GM21737 (cell line): ENCODE results near the gene AJAP1.

Experiments
- ATAC-seq: cut with Tn5 transposase; IDR thresholded peaks from one replicate; pipeline ENCODE4 v1.9.1; 2021; ENCODE audit warnings: mild to moderate bottlenecking, moderate library complexity; ENCODE audit not compliant: unreplicated experiment

Gene AJAP1

DNA sequence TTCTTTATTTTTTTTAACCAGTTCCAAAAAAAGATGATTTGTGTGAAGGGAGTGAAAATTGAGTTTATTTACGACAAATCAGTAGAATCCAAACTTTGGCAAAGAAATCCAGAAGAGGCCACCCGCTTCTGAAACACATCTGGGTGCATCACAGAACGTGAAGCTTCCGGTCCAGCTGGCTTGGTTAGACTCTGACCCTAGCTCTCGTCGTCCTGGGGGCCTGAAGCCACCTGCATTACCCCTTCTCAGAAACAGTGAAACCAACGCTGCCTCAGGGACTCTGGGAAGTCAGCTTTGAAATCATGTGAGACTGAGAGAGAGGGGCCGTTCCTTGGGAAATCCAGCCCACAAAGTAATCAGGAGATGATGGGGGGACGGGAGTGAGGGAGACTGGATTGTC lies 21.8 kb downstream of the AJAP1 start:
- ATAC-seq, result no peak

DNA sequence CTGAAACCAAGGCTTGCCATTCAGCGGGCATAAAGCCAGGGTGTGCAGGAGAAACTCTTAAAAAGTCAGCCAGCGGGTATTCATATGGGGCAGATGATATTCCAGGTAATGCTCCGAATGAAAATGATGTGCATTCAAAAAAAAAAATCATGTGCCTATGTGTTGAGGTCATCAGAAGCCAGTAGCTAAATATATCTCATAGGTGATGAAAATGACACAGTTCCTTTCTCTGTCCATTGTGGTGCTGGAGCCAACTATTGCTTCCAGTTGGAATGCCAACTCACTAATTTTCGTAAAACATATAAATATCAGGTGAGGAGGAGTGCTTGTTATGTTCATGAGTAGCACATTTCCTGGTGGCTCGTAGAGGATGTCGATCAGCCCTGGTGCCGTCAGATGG lies 23.2 kb downstream of the AJAP1 start:
- no peak for ATAC-seq

DNA sequence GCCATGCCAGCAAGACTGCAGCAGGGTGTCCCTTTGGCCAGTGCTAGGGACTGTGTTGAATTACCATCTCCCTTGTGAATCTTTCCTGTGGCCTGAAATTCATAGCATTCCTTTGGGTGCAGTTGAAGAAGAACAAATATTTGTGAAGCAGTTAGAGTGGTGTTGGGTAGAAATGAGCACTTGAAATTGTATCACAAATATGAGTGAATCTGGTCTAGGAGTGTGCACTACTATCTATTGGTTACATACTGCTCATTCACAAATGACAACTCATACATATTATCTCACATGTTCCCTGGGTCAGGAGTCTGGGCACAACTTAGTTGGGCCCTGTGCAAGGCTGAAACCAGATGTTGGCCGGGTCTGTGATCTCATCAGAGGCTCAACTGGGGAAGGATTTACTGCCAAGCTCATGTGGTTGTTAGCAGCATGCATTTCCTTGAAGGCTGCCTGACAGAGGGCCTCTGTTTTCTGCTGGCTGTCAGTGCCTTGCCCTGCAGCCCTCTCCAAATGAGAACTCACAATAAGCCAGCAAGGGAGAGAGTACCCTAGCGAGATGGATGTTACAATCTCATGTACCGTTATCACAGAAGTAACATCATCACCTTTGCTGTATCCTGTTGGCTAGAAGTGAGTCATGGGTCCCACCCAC lies 23.8 kb downstream of the AJAP1 start:
- ATAC-seq, result no peak

DNA sequence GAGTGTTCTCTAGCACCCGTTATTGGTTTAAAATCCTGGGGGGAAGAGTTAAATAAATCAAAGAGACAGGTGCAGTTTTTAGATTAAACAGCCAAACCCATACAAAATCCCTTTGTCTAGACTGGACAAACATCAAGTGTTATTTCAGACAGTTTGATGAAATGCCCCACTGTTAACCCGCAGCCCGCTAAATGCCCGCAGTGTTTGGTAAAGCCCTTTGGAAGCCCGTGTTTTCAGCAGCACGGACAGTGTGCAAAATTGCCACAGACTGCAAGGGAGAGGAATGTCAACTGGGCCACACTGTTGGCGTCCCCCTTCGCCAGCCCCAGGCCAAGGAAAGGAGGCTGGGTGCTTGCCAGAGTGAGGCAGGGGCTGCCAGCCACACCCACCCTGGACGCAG lies 26.6 kb downstream of the AJAP1 start:
- no peak for ATAC-seq

DNA sequence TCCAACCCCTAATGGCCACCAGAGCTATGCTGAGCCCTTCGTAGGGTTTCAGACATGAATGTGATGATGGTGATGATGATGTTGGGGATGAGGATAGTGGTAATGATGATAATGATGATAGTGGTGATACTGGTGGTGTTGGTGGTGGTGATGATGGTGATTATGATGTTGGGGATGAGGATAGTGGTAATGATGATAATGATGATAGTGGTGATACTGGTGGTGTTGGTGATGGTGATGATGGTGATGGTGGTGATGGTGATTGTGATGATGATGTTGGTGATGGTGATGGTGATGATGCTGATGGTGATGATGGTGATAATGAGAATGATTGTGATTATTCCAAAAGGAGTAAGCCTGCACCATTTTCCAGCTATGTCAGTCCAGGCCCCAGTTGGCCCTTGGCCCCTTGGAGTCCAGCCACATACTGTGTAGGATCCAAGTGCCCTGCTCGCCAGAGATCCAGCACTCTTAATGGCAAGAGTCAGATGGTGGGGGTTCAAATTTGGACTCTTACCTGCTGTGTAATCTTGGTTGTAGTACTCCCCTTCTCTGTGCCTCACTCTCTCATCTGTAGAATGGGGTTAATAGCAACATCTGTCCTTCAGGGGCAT lies 28.3 kb downstream of the AJAP1 start:
- no peak for ATAC-seq

DNA sequence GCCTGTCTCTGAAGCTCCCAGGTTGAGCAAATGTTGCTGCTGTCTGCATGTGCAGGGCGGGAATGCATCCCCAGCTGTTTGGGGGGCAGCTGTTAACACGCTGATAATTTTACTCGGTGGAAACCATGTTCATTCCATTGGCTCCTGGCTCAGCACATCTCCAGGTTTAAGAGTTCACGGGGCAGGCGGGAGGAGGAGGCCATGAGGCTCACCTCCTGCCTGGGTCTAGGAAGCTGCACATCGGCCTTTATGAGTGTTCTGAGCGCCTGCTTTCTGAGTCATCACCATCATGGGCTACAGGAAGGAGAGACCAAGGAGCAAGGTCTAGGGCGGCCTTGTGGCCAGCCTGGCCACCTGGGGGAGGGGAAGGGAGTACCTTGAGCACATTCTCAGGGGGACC lies 29.7 kb downstream of the AJAP1 start:
- ATAC-seq, result no peak

DNA sequence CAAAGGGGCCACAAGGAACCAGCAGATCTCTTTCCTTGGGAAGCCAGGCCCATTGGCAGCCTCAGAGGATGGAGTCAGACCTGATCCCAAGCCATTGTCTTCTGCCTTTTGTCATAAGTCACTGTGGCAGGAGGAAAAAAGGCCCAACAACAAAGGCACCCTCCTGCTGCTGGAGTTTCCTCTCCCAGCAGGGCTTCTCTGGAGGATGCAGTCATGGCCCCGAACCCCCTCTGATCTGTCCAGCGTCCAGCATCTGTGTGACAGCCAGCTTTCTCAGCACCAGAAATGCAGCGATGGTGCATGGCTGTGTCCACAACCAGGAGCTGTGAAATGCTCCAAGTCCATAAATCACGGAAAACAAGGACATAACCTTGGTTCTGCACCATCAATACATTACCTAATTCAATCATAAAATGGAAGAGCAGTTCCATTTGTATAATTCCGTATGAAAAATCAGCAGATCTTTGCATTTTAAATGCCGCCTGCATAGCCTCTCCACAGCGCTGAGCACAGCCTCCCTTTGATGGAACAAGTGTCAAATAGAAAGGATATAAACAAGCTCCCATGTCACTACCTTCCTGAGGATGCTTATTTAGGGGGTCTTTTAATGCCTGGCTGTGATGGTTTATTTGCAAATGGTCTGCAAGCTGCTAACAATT lies 30.6 kb downstream of the AJAP1 start:
- no peak for ATAC-seq

DNA sequence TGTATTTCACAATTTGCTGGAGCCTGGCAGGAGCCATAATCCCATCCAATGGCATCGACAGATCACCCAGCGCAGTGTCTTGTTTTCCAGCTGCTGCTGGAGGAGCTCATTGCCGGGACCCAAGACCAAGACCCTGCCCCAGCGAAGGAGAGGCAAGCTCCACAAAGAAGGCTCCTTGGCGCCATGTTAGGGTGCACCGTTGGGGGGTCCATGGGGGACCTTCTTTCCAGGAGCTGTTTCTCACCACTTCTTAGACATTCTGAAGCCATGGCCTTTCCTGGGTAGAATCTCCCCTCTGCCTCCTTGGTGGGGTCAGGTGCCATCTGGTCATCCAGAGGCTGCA lies 31.1 kb downstream of the AJAP1 start:
- ATAC-seq, result no peak

DNA sequence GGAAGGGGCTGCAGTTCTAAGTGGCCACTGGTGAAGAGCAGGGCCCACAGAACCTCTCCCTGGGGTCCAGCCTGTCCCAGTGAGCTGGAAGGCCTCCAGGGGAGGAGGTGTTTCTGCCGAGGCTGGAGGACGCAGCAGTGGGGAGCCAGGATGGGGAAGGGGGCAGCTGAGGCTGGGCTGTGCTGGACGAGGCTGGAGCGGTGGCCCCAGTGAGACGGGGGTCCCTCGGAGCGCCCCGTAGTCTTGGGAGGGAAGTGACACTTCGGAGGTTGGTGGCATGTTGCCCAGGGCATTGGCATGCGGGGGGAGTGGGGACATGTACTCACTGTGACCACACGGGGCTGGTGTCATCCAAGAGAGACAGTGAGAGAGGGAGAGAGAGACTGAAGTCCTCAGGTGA lies 33.5 kb downstream of the AJAP1 start:
- ATAC-seq, result no peak

DNA sequence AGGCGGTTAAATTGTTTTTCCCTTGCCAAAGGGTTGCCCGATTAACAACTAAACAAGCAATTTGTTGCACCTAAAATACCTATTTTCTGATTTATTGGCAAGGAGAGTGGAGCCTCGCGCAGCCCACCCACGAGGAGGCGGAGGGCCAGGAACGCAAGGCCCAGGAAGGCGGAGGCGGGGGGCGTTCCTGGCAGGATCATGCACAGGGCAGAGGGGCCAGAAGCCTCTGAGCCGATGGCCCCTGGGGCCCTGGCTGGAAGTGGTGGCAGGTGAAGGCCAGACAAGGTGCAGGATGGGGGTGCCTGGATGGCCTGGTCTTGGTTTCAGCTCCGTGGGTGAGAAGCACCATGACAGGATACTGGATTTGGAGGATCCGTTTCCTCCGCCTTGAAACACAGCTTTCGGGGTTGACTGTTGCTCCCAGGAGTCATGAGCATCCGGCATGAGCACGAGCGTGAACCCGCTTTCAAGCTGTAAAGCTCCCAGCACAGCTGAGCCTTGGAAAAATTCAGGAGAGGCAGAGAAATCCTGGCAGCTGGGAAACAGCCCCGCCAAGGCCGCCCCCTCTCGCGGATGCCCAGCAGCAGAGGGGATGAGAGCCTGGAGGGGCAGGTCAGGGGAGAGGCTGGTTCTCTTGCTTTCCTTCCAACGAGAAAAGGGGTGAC lies 35.0 kb downstream of the AJAP1 start:
- ATAC-seq, result no peak

DNA sequence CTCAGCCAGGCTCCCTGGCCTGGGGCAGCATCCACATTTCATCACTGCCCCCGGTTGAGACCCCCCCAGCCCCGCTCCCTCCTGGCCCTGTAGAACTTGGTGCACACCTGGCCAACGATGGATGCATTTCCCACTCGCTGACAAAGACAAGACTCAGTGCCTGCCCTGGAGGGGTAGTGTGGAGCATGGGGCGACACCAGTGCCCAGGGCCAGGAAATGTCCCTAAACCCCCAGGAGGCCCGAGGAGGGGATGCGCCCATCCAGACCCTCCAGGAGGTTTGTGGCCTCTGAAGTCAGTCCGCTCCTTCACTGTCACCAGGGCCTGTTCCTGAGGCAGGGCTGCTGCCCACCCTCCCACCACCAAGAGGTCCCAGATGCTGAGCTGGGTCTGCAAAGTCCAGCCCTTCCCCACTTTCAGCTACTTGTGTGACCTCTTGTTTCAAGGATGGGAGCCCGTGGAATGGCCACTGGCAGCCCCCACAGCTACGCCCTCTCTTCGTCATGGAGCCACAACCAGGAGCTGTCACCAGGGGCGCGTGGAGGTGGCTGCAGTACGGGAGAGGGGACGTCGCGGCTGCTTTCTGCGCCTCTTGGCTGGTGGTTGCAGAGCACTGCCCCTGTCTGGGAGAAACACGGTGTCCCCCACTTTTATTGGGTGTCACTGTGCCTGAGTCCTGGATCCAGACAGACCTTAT lies 35.7 kb downstream of the AJAP1 start:
- ATAC-seq, result no peak

DNA sequence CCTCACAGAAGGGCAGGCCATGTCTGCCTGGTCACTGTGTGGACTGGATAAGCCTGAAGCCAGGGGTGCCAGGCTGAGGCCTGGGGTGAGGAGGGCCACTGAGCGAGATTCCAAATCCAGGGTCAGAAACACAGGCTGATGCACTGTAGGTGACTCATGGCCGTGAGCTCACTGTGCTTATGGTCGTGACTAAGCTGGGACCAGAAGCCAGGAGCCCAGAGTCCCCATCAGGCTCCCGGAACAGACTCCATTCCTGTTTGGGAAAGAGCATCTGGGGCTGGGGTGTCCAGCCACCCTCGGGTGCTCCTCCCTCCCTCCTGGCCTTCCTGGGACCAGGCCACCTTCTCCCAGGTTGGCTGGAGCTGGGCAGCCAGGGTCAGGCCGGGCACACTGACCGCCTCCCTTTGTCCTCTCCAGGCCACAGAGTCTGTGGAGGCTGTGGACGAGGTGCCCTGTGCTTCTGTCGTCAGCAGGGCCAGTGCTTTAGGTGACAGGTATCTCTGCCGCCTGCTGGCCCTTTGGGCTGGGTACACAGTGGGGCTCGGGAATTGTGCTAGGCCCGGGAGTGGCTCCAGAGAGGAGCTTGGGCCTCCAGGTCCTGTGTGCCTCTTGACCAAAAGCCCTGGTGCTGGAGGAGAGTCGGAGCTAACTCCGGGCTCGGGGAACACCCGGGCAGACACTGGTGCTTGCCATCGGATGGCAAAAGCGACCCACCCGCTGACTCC lies 36.7 kb downstream of the AJAP1 start:
- ATAC-seq, result no peak

DNA sequence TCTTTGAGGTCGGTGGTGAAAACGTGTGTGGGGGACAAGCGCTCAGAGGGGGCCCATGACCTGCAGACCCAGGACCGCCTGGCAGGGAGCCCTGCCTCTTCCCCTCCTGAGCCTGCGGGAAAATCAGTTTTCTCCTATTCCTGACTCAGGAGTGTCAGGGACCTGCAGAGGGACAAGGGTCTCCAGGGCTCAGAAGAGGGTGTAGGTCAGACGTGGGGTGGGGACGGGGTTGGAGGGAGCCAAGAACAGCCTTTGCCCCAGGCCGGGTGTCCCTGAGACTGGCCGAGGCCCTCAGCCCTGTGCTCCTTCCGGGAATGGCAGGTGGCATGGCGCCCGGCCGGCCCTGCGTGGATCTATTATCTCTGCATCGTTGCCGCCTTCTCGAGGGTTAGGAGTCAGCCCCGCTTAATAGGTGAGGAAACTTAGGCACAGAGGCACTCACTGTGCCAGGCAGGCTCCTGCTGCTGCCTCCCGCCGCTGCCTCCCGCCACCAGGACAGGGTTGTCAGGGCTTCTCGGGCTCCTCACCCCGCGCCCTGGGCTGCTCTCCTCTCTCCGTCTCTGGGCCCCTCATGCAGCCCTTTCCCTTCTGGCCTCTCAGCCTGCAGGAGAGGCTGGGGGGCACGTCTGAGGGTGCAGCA lies 37.5 kb downstream of the AJAP1 start:
- ATAC-seq, result no peak

DNA sequence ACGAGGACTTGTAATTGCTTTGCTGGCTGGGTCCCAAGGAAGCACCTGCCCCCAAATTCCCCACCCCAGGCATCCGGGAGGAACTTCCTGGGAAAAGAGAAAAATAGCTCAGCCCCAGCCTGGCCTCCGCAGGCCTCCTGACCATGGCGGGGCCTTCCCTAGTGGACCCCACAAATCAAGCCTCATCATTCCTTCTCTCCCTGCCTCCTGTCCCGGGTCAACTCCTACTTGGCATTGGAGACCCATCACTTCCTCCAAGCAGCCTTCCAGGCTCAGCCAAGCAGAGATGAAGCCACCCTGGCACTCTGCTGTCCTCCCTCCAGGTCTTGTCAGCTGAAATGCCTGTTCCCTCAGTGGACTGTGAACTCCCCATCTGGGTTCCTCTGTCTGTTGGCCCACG lies 38.0 kb downstream of the AJAP1 start:
- no peak for ATAC-seq

DNA sequence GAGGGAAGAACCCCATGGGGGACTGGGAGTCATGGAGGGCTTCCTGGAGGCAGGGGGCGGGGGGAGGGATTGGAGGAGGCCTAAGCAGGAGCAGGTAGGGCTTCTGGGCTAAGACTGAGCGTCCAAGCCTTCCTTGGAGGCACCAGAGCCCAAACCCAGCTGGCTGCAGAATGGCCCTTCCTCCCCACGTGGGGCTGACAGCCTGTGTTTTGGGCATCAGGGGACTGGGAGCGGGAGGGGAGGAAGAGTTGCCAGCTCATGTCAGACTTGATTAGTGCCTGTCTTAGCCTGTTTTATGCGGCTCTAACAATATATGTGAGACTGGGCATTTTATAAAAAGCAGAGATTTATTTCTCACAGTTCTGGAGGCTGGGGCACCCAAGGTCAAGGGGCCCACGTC lies 38.9 kb downstream of the AJAP1 start:
- no peak for ATAC-seq

DNA sequence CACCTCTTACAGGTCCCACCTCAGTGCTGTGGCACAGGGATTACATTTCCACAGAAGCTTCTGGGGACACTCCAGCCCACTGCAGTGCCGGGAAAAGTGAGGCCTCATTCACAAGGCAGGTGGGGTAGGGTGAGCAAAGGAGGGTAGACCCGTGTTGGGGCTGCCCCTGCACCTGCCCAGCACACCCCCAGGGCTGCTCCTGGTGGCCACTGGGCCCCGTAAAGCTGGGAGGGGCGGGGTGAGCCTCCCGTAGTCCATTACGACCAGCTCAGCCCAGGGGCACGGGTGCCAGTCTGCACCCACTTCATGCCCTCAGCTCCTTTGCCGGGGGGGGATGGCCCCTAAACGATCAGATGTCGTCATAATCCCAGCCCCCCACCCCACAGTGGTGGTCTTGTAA lies 39.5 kb downstream of the AJAP1 start:
- no peak for ATAC-seq

DNA sequence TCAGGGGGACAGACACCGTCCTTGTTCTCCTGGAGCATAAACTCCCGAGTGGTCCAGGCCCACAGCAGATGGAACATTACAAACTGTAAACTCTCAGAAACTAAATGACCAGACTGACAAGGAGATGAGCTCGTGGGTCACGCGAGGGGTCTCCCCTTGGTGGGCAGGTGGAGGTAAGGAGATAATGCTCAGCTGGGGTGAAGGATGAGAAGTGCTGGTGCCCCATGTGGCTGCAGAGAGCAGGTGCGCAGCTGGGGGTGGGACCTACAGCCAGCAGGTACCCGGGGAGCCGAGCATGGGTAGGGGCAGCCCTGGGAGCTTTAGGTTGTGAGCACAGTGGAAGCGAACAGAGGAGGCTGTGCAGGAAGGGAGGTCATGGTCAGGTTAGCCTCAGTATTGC lies 40.1 kb downstream of the AJAP1 start:
- no peak for ATAC-seq

DNA sequence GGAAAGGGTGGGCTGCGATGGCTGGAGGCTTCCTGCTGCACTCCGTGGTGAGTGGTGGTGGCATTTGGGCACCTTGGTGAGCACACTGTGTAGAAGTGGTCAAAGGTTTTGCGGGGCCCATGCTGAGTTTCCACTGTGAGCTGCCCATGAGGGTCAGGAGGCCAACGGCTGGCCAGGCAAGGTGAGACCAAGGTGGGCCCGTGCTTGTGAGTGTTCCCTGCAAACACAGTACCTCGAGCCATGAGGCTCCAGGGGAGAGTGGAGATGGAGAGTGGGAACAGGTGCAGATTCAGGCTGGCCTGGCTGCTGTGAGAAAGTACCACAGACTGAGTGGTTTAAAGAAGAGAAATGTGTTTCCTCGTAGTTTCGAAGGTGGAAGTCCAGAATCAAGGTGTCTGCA lies 40.8 kb downstream of the AJAP1 start:
- no peak for ATAC-seq

DNA sequence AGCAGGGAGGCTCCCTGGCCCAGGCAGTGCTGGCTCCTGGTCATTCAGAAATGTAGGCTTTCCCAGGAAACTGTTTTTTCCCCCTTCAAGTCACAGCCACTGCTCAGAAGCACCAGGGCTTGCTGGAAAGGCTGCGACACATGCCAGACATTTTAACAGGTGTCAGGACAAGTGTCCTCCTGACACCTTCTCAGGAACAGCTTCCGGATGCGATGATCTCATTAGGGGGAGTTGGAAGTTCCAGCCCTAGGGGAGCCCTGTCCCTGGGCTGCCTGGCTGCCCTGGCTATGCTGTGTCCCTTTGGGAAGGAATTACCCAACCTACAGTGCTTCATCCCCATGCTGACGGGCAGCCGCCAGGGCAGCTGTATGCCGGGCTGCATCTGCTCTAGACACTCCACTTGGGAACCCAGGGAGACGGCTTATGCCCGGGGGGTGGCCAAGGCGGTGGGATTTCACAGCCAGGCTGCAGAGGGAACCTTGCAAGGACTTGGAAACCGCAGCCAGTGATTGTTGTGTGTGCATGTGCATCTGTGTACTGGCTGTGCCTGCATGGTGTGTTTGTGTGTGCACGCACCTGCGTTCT lies 41.8 kb downstream of the AJAP1 start:
- no peak for ATAC-seq

DNA sequence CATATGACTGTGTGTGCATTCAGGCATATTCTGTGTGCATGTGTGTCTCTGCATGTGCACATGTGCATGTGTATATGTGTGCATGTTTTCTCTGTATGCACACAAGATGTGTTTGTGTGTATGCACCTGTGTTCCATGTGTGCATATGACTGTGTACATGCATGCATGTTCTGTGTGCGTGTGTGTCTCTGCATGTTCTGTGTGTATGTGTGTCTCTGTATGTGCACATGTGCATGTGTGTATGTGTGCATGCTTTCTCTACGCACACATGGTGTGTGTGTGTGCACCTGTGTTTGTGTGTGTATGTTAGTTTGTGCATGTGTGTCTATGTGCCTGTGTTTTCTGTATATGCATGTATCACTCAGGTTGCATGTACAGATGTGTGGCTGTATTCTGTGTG lies 42.3 kb downstream of the AJAP1 start:
- no peak for ATAC-seq
